HL-60 (cell line): ENCODE data around the gene IGF2BP3.

ENCODE experiments used
- DNase-seq, 2 experiments: peaks; one replicate each; pipeline ENCODE4 v3.0.0-alpha.2; 2010 to 2020; ENCODE audit warnings: low read depth in 1 of 2, low spot score in 1 of 2
- H3K27ac ChIP-seq: fragments of 250-450 bp; sonication (Bioruptor Pico); replicated peaks from 2 replicates; pipeline ENCODE4 v1.5.1; 2020; ENCODE audit warnings: mild to moderate bottlenecking, moderate library complexity
- H3K27me3 ChIP-seq: fragments of 250-450 bp; sonication (Bioruptor Pico); 2 replicates; pipeline ENCODE4 v1.5.1; 2021; ENCODE audit warnings: mild to moderate bottlenecking, moderate library complexity; ENCODE audit not compliant: insufficient read depth, poor library complexity, severe bottlenecking
- H3K4me3 ChIP-seq: replicated peaks from 2 replicates; pipeline ENCODE4 v1.5.1; 2011; ENCODE audit warnings: mild to moderate bottlenecking, control low read depth, low read length; ENCODE audit not compliant: insufficient read depth
- GABPA ChIP-seq: IDR thresholded peaks from 2 replicates; pipeline ENCODE4 v1.6.1; 2012; ENCODE audit warnings: low read depth
- POLR2AphosphoS5 ChIP-seq: IDR thresholded peaks from 2 replicates; pipeline ENCODE4 v1.6.1; 2012; ENCODE audit warnings: low read depth
- SPI1 ChIP-seq: IDR thresholded peaks from 2 replicates; pipeline ENCODE4 v1.6.1; 2012; ENCODE audit warnings: low read depth, mild to moderate bottlenecking, borderline replicate concordance
- TF ChIP-seq, protein P1 (sequence below): IDR thresholded peaks from one replicate; pipeline ENCODE4 v1.5.1; 2011; ENCODE audit warnings: low read length, control low read depth, inconsistent platforms; ENCODE audit not compliant: insufficient read depth
- TF ChIP-seq, protein P2 (sequence below): IDR thresholded peaks from 2 replicates; pipeline ENCODE4 v1.6.1; 2012; ENCODE audit warnings: low read depth; ENCODE audit not compliant: insufficient replicate concordance

The IGF2BP3 gene

DNA sequence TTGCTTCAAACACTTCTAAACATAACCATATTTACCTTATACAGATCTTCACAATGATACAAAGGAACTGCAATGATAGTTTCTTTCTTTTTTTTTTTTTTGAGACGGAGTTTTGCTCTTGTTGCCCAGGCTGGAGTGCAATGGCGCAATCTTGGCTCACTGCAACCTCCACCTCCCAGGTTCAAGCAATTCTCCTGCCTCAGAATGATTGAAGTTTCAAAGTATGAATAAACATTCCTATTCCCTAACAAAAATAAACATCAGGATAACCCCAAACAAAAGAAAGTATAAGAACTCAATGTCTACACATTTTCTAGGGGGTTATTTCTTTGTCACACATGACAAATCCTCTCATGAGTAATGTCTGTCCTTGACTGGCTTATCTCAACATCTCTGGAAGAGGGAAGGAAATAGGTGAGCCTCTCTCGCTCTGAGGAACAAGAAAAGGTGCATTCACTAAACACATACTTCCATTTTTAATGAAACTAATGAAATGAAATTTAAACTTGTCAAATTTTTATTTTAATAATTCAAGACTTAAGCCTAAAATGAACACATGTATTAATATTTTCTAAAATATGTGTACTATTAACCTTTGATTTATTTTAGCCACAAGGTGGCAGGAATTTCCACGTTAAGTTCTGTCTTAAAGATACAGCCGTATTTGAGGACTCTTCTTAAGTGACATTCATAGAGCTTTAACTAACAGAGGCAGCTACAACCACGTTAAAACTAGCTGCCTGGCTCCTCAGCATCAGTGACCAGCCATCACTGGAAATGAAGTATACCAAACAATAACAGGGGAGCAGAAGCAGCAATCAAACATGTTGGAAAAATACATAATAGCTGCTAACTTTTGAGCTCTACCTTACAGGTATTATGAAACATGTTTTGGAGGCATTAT is 112.8 kb downstream of the IGF2BP3 start:
- H3K27me3 ChIP-seq = no peaks in the 10 kb centered on the region
- TF ChIP-seq, protein P1, sequence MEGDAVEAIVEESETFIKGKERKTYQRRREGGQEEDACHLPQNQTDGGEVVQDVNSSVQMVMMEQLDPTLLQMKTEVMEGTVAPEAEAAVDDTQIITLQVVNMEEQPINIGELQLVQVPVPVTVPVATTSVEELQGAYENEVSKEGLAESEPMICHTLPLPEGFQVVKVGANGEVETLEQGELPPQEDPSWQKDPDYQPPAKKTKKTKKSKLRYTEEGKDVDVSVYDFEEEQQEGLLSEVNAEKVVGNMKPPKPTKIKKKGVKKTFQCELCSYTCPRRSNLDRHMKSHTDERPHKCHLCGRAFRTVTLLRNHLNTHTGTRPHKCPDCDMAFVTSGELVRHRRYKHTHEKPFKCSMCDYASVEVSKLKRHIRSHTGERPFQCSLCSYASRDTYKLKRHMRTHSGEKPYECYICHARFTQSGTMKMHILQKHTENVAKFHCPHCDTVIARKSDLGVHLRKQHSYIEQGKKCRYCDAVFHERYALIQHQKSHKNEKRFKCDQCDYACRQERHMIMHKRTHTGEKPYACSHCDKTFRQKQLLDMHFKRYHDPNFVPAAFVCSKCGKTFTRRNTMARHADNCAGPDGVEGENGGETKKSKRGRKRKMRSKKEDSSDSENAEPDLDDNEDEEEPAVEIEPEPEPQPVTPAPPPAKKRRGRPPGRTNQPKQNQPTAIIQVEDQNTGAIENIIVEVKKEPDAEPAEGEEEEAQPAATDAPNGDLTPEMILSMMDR = no peak
- no peak for TF ChIP-seq GABPA
- TF ChIP-seq SPI1 = no peak
- TF ChIP-seq, protein P2, sequence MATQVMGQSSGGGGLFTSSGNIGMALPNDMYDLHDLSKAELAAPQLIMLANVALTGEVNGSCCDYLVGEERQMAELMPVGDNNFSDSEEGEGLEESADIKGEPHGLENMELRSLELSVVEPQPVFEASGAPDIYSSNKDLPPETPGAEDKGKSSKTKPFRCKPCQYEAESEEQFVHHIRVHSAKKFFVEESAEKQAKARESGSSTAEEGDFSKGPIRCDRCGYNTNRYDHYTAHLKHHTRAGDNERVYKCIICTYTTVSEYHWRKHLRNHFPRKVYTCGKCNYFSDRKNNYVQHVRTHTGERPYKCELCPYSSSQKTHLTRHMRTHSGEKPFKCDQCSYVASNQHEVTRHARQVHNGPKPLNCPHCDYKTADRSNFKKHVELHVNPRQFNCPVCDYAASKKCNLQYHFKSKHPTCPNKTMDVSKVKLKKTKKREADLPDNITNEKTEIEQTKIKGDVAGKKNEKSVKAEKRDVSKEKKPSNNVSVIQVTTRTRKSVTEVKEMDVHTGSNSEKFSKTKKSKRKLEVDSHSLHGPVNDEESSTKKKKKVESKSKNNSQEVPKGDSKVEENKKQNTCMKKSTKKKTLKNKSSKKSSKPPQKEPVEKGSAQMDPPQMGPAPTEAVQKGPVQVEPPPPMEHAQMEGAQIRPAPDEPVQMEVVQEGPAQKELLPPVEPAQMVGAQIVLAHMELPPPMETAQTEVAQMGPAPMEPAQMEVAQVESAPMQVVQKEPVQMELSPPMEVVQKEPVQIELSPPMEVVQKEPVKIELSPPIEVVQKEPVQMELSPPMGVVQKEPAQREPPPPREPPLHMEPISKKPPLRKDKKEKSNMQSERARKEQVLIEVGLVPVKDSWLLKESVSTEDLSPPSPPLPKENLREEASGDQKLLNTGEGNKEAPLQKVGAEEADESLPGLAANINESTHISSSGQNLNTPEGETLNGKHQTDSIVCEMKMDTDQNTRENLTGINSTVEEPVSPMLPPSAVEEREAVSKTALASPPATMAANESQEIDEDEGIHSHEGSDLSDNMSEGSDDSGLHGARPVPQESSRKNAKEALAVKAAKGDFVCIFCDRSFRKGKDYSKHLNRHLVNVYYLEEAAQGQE = no peak
- TF ChIP-seq POLR2AphosphoS5 = no peak
- DNase-seq = no peak
- H3K27ac ChIP-seq = no peak overlapping the region
- no peak overlapping the region for H3K4me3 ChIP-seq

DNA sequence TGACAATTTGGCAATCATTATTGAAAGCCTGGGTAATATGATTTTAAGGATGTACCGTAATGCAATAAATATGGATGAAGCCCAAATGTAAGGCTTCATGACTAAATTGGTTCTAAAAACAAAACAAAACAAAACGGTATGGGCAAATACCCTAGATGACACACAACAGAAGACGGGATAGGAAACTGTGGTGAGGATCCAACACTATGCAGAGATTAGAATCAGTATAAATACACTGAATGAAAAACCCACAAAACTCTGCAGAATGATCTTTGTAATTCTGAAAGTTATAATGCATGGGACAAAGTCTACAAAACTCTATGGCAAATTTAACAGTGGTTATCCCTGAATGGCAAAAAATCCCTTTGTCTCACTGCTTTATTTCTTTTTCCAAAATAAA is 113.6 kb downstream of the IGF2BP3 start:
- no peak overlapping the region for H3K27ac ChIP-seq
- no peaks in the 10 kb centered on the region for H3K27me3 ChIP-seq
- TF ChIP-seq GABPA (no peak), POLR2AphosphoS5 (no peak), SPI1 (no peak)
- TF ChIP-seq, protein P2 = no peak
- TF ChIP-seq, protein P1 = no peak
- no peak overlapping the region for H3K4me3 ChIP-seq
- DNase-seq = no peak

DNA sequence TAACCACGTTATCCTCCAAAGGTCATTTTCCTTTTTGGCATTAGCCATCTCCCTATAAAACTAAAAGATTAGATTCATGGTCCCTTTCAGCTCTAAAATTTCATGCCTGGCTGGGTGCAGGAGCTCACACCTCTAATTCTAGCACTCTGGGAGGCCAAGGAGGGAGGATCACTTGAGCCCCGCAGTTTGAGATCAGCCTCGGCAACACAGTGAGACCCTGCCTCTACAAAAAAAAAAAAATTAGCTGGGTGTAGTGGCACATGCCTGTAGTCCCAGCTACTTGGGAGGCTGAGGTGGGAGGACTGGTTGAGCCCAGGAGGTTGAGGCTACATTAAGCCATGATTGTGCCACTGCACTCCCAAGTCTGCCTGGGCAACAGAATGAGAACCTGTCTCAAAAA is 114.1 kb downstream of the IGF2BP3 start:
- DNase-seq = no peak
- Histone ChIP-seq H3K27ac (no peak overlapping the region), H3K27me3 (no peaks in the 10 kb centered on the region), H3K4me3 (no peak overlapping the region)
- TF ChIP-seq POLR2AphosphoS5 = no peak
- TF ChIP-seq GABPA = no peak
- no peak for TF ChIP-seq SPI1
- TF ChIP-seq, protein P1 = no peak
- TF ChIP-seq, protein P2 = no peak
